OCI-LY7 (cell line): ENCODE results near the gene ZNF410. TPM values are rescaled to one million over a fixed set of nuclear protein-coding genes. Genes with fewer than 3 reads are reported as not detected.

Experiments
- BruUV-seq: library from RNA; stranded (reverse); fragments of 400-500 nt; replicated peaks from 2 replicates; lab custom pipeline; 2021; lab: Mats Ljungman, UMichigan
- CTCF ChIA-PET: fragments of 300-600 bp; sonication (Branson Sonifier 250); formaldehyde crosslinking; loops from one replicate; lab custom pipeline; 2022; ENCODE audit warnings: antibody characterized with exemption; ENCODE audit not compliant: unreplicated experiment; lab: Charles Lee
- POLR2A ChIA-PET: fragments of 300-600 bp; sonication (Branson Sonifier 250); formaldehyde crosslinking; loops from one replicate; lab custom pipeline; 2022; ENCODE audit warnings: antibody characterized with exemption; lab: Charles Lee
- DNase-seq: peaks from one replicate; pipeline ENCODE4 v3.0.0-alpha.2; 2015; ENCODE audit warnings: low spot score
- H2AFZ ChIP-seq: fragments of 200-600 bp; sonication (generic), shearing (Covaris generic); 2 replicates; pipeline ENCODE4 v1.6.1; 2014; ENCODE audit warnings: mild to moderate bottlenecking, antibody characterized with exemption, low read length, moderate library complexity
- H3K27ac ChIP-seq: fragments of 200-600 bp; sonication (generic); 2 replicates; pipeline ENCODE4 v1.5.1; 2014; ENCODE audit warnings: mixed run types, low read depth, mild to moderate bottlenecking, moderate library complexity, low read length, inconsistent platforms; ENCODE audit not compliant: poor library complexity, severe bottlenecking
- H3K36me3 ChIP-seq: fragments of 200-600 bp; sonication (generic); 2 replicates; pipeline ENCODE4 v1.6.1; 2014; ENCODE audit warnings: mild to moderate bottlenecking, antibody characterized with exemption, low read length, moderate library complexity, mixed read lengths; ENCODE audit not compliant: insufficient read depth
- H3K4me1 ChIP-seq: fragments of 200-600 bp; sonication (generic); 2 replicates; pipeline ENCODE4 v1.5.1; 2014; ENCODE audit warnings: mild to moderate bottlenecking, low read length; ENCODE audit not compliant: insufficient read depth, poor library complexity, severe bottlenecking
- H3K4me2 ChIP-seq: fragments of 200-600 bp; sonication (generic); 2 replicates; pipeline ENCODE4 v1.6.1; 2014; ENCODE audit warnings: mild to moderate bottlenecking, low read length
- H3K4me3 ChIP-seq: fragments of 200-600 bp; sonication (generic); 2 replicates; pipeline ENCODE4 v1.5.1; 2014; ENCODE audit warnings: mild to moderate bottlenecking, low read depth, low read length; ENCODE audit not compliant: poor library complexity, severe bottlenecking
- H3K79me2 ChIP-seq: fragments of 200-600 bp; sonication (generic); 2 replicates; pipeline ENCODE4 v1.6.1; 2016; ENCODE audit warnings: low read depth, mild to moderate bottlenecking, low read length, moderate library complexity, mixed read lengths; ENCODE audit not compliant: insufficient read depth
- H3K9me2 ChIP-seq: fragments of 200-600 bp; sonication (generic); 2 replicates; pipeline ENCODE4 v1.6.1; 2016; ENCODE audit warnings: mild to moderate bottlenecking, low read length, mixed read lengths; ENCODE audit not compliant: insufficient read depth
- H3K9me3 ChIP-seq: fragments of 200-600 bp; sonication (generic); 2 replicates; pipeline ENCODE4 v1.6.1; 2014; ENCODE audit warnings: mild to moderate bottlenecking, mixed run types, low read length, mixed read lengths
- H4K20me1 ChIP-seq: fragments of 200-600 bp; sonication (generic); 2 replicates; pipeline ENCODE4 v1.6.1; 2014; ENCODE audit warnings: mild to moderate bottlenecking, antibody characterized with exemption, low read length, moderate library complexity, mixed read lengths; ENCODE audit not compliant: insufficient read depth
- CTCF ChIP-seq: fragments of 200-600 bp; sonication (generic); conservative IDR thresholded peaks from 2 replicates; pipeline ENCODE4 v1.5.1; 2014; ENCODE audit warnings: mild to moderate bottlenecking, antibody characterized with exemption, low read length, moderate library complexity, mixed read lengths
- EZH2phosphoT487 ChIP-seq: fragments of 200-600 bp; sonication (generic); IDR thresholded peaks from 2 replicates; pipeline ENCODE4 v1.6.1; 2018; ENCODE audit warnings: low read depth, borderline replicate concordance, mild to moderate bottlenecking, mixed run types, antibody characterized with exemption, low read length, moderate library complexity, mixed read lengths
- intact Hi-C: fragments of 100-400 bp; cut with micrococcal nuclease; formaldehyde crosslinking; loops from one replicate; pipeline ENCODE4 v1.10.0; 2022; ENCODE audit not compliant: unreplicated experiment
- small RNA-seq: library from RNA; depleted of rRNA; stranded (forward); fragments of <200 nt; gene quantifications from one replicate; pipeline ENCODE3, GENCODE V24; 2014
- total RNA-seq, 2 experiments: library from RNA; depleted of rRNA in 1 of 2; stranded (reverse); fragments of >200 nt in 1 of 2; shearing (Covaris generic) in 1 of 2; gene quantifications; 2 replicates each; pipeline ENCODE4 v1.2.3, GENCODE V29; 2014 to 2022

Gene ZNF410
- total RNA-seq, 2 experiments from 2014 or later: 41.6 to 45.2 TPM

- Histone ChIP-seq H2AFZ (no peak overlapping the region), H3K79me2 (no peaks in the 10 kb centered on the region), H3K9me2 (no peaks in the 10 kb centered on the region), H4K20me1 (no peaks in the 10 kb centered on the region), H3K27ac (no peak overlapping the region), H3K4me1 (no peaks in the 10 kb centered on the region), H3K36me3 (no peaks in the 10 kb centered on the region), H3K4me2 (no peak overlapping the region), H3K4me3 (no peak overlapping the region), H3K9me3 (no peaks in the 10 kb centered on the region)
- intact Hi-C loops: no loop called here
- CTCF ChIA-PET: no interaction called here
- BruUV-seq: no TSS peak
- POLR2A ChIA-PET: no interaction called here
- TF ChIP-seq CTCF (no peak), EZH2phosphoT487 (no peak)
- DNase-seq: no peak
Measured at GRCh38 chr14:73976125-73976524, 89.5 kb downstream of the ZNF410 start.

DNA sequence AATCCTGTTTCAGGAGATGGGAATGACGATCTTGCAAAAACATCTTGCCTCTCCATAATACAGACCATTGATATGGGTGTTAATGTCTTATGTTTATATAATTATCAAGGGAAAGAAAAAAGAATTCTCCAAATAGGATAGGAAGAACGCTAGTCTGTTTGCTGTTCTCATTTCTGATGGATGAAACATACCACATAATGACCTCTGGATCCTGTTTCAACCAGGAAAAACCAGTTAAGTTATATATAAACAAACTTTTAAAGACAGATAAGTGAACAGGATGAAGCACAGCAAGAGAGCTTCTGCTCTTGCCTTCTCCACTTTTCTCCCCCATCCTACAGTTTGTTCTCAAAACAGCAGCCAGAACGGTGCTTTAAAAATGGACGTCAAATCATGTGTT, 91.2 kb downstream of the ZNF410 start:
- no peak for DNase-seq
- TF ChIP-seq EZH2phosphoT487 (no peak), CTCF (no peak)
- no peaks in the 10 kb centered on the region for H4K20me1 ChIP-seq
- H3K4me3 ChIP-seq: no peak overlapping the region
- no peak overlapping the region for H2AFZ ChIP-seq
- no peaks in the 10 kb centered on the region for H3K9me3 ChIP-seq
- H3K79me2 ChIP-seq: no peaks in the 10 kb centered on the region
- no peaks in the 10 kb centered on the region for H3K9me2 ChIP-seq
- H3K36me3 ChIP-seq: no peaks in the 10 kb centered on the region
- H3K27ac ChIP-seq: no peak overlapping the region
- no peaks in the 10 kb centered on the region for H3K4me1 ChIP-seq
- no peak overlapping the region for H3K4me2 ChIP-seq
- ChIA-PET POLR2A (interaction anchor here (0.7 kb wide), 3 partner anchors 10 to 682 kb away, joined by 3 to 5 read pairs (median 4); no protein-coding TSS in a partner anchor), CTCF (no interaction called here)
- intact Hi-C loops: no loop called here
- no TSS peak for BruUV-seq

Small RNA genes within 50 kb of the gene (small RNA-seq; reads per million reads assigned to genes)
- not detected for gene AC005520.4
- gene RF00019: not detected

Other genes starting within 250 kb of the ZNF410 start
- 5.6 and 6.7 TPM in 2 replicates for gene DNAL1, start 241.9 kb upstream of the ZNF410 start, total RNA-seq (2014; rRNA removed; shearing (Covaris generic))
- gene DNAL1, start 241.9 kb upstream of the ZNF410 start, total RNA-seq (2022): 7.5 and 9.4 TPM in 2 replicates
- gene PNMA1, start 172.5 kb upstream of the ZNF410 start, total RNA-seq (2014; rRNA removed; shearing (Covaris generic)): 5.8 and 6.0 TPM in 2 replicates
- 14.5 and 14.6 TPM in 2 replicates for gene PNMA1, start 172.5 kb upstream of the ZNF410 start, total RNA-seq (2022)
- 6.4 and 6.6 TPM in 2 replicates for gene PTGR2, start 35.0 kb upstream of the ZNF410 start, total RNA-seq (2014; rRNA removed; shearing (Covaris generic))
- gene PTGR2, start 35.0 kb upstream of the ZNF410 start, total RNA-seq (2022): 14.3 and 17.8 TPM in 2 replicates
- 2.3 and 2.6 TPM in 2 replicates for gene FAM161B, start 63.2 kb downstream of the ZNF410 start, total RNA-seq (2014; rRNA removed; shearing (Covaris generic))
- gene FAM161B, start 63.2 kb downstream of the ZNF410 start, total RNA-seq (2022): 3.5 and 3.6 TPM in 2 replicates
- 18.7 and 35.4 TPM in 2 replicates for gene COQ6, start 63.4 kb downstream of the ZNF410 start, total RNA-seq (2014; rRNA removed; shearing (Covaris generic))
- gene COQ6, start 63.4 kb downstream of the ZNF410 start, total RNA-seq (2022): 20.5 and 22.0 TPM in 2 replicates
- gene ENTPD5, start 132.4 kb downstream of the ZNF410 start, total RNA-seq (2014; rRNA removed; shearing (Covaris generic)): 7.5 and 7.8 TPM in 2 replicates
- 18.1 and 20.8 TPM in 2 replicates for gene ENTPD5, start 132.4 kb downstream of the ZNF410 start, total RNA-seq (2022)
- gene BBOF1, start 132.5 kb downstream of the ZNF410 start, total RNA-seq (2014; rRNA removed; shearing (Covaris generic)): 1.7 and 2.9 TPM in 2 replicates
- 3.2 and 3.9 TPM in 2 replicates for gene BBOF1, start 132.5 kb downstream of the ZNF410 start, total RNA-seq (2022)
- gene ALDH6A1, start 197.6 kb downstream of the ZNF410 start, total RNA-seq (2014; rRNA removed; shearing (Covaris generic)): 16.6 and 17.0 TPM in 2 replicates
- 20.7 and 25.7 TPM in 2 replicates for gene ALDH6A1, start 197.6 kb downstream of the ZNF410 start, total RNA-seq (2022)
- gene LIN52, start 198.1 kb downstream of the ZNF410 start, total RNA-seq (2014; rRNA removed; shearing (Covaris generic)): 9.8 and 12.3 TPM in 2 replicates
- 16.9 and 18.0 TPM in 2 replicates for gene LIN52, start 198.1 kb downstream of the ZNF410 start, total RNA-seq (2022)